Activated CD8-positive, alpha-beta memory T cell treated with anti-CD3 and anti-CD28 coated beads for 1 hour (primary cell): ENCODE results near the gene OTOGL.

ENCODE experiments used
- DNase-seq, 2 donors: peaks; one replicate each; pipeline ENCODE4 v3.0.0-alpha.2; 2020; ENCODE audit warnings: low read depth in 1 of 2; ENCODE audit errors: extremely low read depth in 1 of 2

OTOGL gene

GRCh38 chr12:80099259-80099658 is at the start of gene OTOGL:
Gene OTOGL (plus strand): TSS chr12:80099537. CDS start chr12:80209432, 109,895 bp downstream.
- DNase-seq: no peak

- no peak for DNase-seq
Observed at GRCh38 chr12:80050236-80050635, 49.1 kb upstream of the OTOGL start.

GRCh38 chr12:80053051-80053790 is 46.1 kb upstream of the OTOGL start:
- no peak for DNase-seq

GRCh38 chr12:80056232-80056631 is 43.1 kb upstream of the OTOGL start:
- DNase-seq: no peak

- DNase-seq: no peak
Observed at GRCh38 chr12:80056845-80057244, 42.5 kb upstream of the OTOGL start.

- DNase-seq: no peak
Observed at GRCh38 chr12:80058586-80058985, 40.8 kb upstream of the OTOGL start.

GRCh38 chr12:80059102-80059501 is 40.2 kb upstream of the OTOGL start:
- no peak for DNase-seq

GRCh38 chr12:80059875-80060274 is 39.5 kb upstream of the OTOGL start:
- no peak for DNase-seq

GRCh38 chr12:80064269-80064668 is 35.1 kb upstream of the OTOGL start:
- no peak for DNase-seq

- no peak for DNase-seq
Observed at GRCh38 chr12:80064951-80065350, 34.4 kb upstream of the OTOGL start.

- no peak for DNase-seq
Observed at GRCh38 chr12:80068173-80068572, 31.2 kb upstream of the OTOGL start.

- DNase-seq: peak; percentile 7 to 17
Observed at GRCh38 chr12:80083892-80084614, 15.3 kb upstream of the OTOGL start.

- no peak for DNase-seq
Observed at GRCh38 chr12:80086025-80086424, 13.3 kb upstream of the OTOGL start.

- no peak for DNase-seq
Observed at GRCh38 chr12:80087486-80088213, 11.7 kb upstream of the OTOGL start.

GRCh38 chr12:80100591-80100990 is 1.3 kb downstream of the OTOGL start:
- no peak for DNase-seq

GRCh38 chr12:80101126-80101525 is 1.8 kb downstream of the OTOGL start:
- no peak for DNase-seq

- no peak for DNase-seq
Observed at GRCh38 chr12:80107221-80107620, 7.9 kb downstream of the OTOGL start.

GRCh38 chr12:80116735-80117134 is 17.4 kb downstream of the OTOGL start:
- DNase-seq: no peak

GRCh38 chr12:80118565-80119324 is 19.4 kb downstream of the OTOGL start:
- no peak for DNase-seq

- no peak for DNase-seq
Observed at GRCh38 chr12:80120994-80121393, 21.7 kb downstream of the OTOGL start.

- no peak for DNase-seq
Observed at GRCh38 chr12:80121661-80122060, 22.3 kb downstream of the OTOGL start.
